Measurements from ENCODE around the gene CELSR1.

DNA sequence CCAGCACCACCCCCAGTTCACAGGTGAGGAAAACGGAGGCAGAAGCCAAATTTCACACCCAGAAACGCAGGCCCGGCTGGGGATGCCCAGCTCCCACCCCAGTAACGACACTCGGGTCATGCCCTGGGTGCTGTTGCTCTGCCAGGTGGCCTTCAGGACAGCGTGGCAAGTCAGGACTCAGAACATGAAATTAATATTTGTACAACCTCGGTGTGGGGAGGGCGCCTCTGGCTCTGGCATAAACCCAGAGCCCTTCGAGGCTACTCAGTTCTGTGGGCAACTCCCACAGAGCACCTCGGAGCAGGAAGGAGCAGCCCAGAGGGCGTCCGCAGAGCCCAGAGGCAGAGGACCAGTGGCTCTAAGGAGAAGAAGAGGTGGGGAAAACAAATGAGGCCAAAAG lies 71.6 kb downstream of the CELSR1 start:
- no peak for TF ChIP-seq CTCF (conservative IDR thresholded peaks at IDR 0.05; ENCODE audit: low read depth, low read length)
- TF ChIP-seq EZH2phosphoT487 (IDR thresholded peaks at IDR 0.05; ENCODE audit: borderline replicate concordance, low read length), result no peak

All from PC-3 (cell line).